ENCODE data around the gene RND3. TPM values are rescaled to one million over a fixed set of nuclear protein-coding genes. Genes with fewer than 3 reads are reported as not detected.

RND3 gene
- total RNA-seq, 4 donors from 2014 or later: 2.1 to 14.9 (median 12.3) TPM

- no peak for TF ChIP-seq CTCF (IDR thresholded peaks at IDR 0.05 in 4 of 5, conservative IDR thresholded peaks at IDR 0.05 in 1 of 5)
- no peak for TF ChIP-seq POLR2A (IDR thresholded peaks at IDR 0.05)
- in situ Hi-C loops (cut with MboI; ENCODE audit: low sequenced_read_pairs in 4 of 4) (no loop called here), intact Hi-C loops (cut with DNase I; ENCODE audit: low total_unique reads) (no loop called here)
- H3K36me3 ChIP-seq: no peaks in the 10 kb centered on the region
- no peak for ATAC-seq
- no peaks in the 10 kb centered on the region for H3K27me3 ChIP-seq
- H3K27ac ChIP-seq: no peak overlapping the region
- no peak for DNase-seq
- H3K4me3 ChIP-seq: no peak overlapping the region
- H3K9me3 ChIP-seq: no peaks in the 10 kb centered on the region
- no peaks in the 10 kb centered on the region for H3K4me1 ChIP-seq
Observed at GRCh38 chr2:150441784-150442183, 45.7 kb downstream of the RND3 start.

- Histone ChIP-seq H3K27me3 (no peaks in the 10 kb centered on the region), H3K27ac (no peak overlapping the region), H3K9me3 (no peaks in the 10 kb centered on the region), H3K4me1 (no peaks in the 10 kb centered on the region), H3K36me3 (no peaks in the 10 kb centered on the region), H3K4me3 (no peak overlapping the region)
- in situ Hi-C loops (cut with MboI; ENCODE audit: low sequenced_read_pairs in 4 of 4) (no loop called here), intact Hi-C loops (cut with DNase I; ENCODE audit: low total_unique reads) (no loop called here)
- no peak for ATAC-seq
- TF ChIP-seq CTCF (IDR thresholded peaks at IDR 0.05 in 4 of 5, conservative IDR thresholded peaks at IDR 0.05 in 1 of 5) (no peak), POLR2A (IDR thresholded peaks at IDR 0.05) (no peak)
- DNase-seq: no peak
Observed at GRCh38 chr2:150441226-150441625, 46.2 kb downstream of the RND3 start.

- Histone ChIP-seq H3K36me3 (no peaks in the 10 kb centered on the region), H3K27me3 (no peaks in the 10 kb centered on the region), H3K4me1 (no peaks in the 10 kb centered on the region), H3K4me3 (no peak overlapping the region), H3K27ac (no peak overlapping the region), H3K9me3 (no peaks in the 10 kb centered on the region)
- DNase-seq: no peak
- no peak for ATAC-seq
- intact Hi-C loops (cut with DNase I; ENCODE audit: low total_unique reads) (no loop called here), in situ Hi-C loops (cut with MboI; ENCODE audit: low sequenced_read_pairs in 4 of 4) (no loop called here)
- TF ChIP-seq CTCF (IDR thresholded peaks at IDR 0.05 in 4 of 5, conservative IDR thresholded peaks at IDR 0.05 in 1 of 5) (no peak), POLR2A (IDR thresholded peaks at IDR 0.05) (no peak)
Observed at GRCh38 chr2:150438654-150439053, 48.8 kb downstream of the RND3 start.

- in situ Hi-C loops (cut with MboI; ENCODE audit: low sequenced_read_pairs in 4 of 4): no loop called here
- TF ChIP-seq POLR2A (IDR thresholded peaks at IDR 0.05) (no peak), CTCF (IDR thresholded peaks at IDR 0.05 in 4 of 5, conservative IDR thresholded peaks at IDR 0.05 in 1 of 5) (no peak)
Observed at GRCh38 chr2:150438041-150438440, 49.4 kb downstream of the RND3 start.

GRCh38 chr2:150432312-150432625 lies 55.2 kb downstream of the RND3 start:
- no peak for DNase-seq
- TF ChIP-seq POLR2A (IDR thresholded peaks at IDR 0.05) (no peak), CTCF (IDR thresholded peaks at IDR 0.05 in 4 of 5, conservative IDR thresholded peaks at IDR 0.05 in 1 of 5) (no peak)
- Histone ChIP-seq H3K4me1 (no peaks in the 10 kb centered on the region), H3K27me3 (no peaks in the 10 kb centered on the region), H3K4me3 (no peak overlapping the region), H3K27ac (no peak overlapping the region), H3K36me3 (no peaks in the 10 kb centered on the region), H3K9me3 (no peaks in the 10 kb centered on the region)
- ATAC-seq: no peak
- in situ Hi-C loops (cut with MboI; ENCODE audit: low sequenced_read_pairs in 4 of 4): no loop called here
- intact Hi-C loops (cut with DNase I; ENCODE audit: low total_unique reads): no loop called here

More at GRCh38 chr2:150438041-150438440, 49.4 kb downstream of the RND3 start:
- H3K9me3 ChIP-seq: no peaks in the 10 kb centered on the region
- H3K4me3 ChIP-seq: no peak overlapping the region
- intact Hi-C loops (cut with DNase I; ENCODE audit: low total_unique reads): no loop called here
- no peaks in the 10 kb centered on the region for H3K4me1 ChIP-seq
- no peaks in the 10 kb centered on the region for H3K27me3 ChIP-seq
- no peak for DNase-seq
- no peak overlapping the region for H3K27ac ChIP-seq
- no peaks in the 10 kb centered on the region for H3K36me3 ChIP-seq
- ATAC-seq: no peak

All from gastrocnemius medialis (tissue), 4 donors.